Measurements from ENCODE around the gene CEPT1.

- TF ChIP-seq CTCF (IDR thresholded peaks at IDR 0.05) (no peak), POLR2A (IDR thresholded peaks at IDR 0.05) (no peak)
Observed at GRCh38 chr1:111227851-111228747, 88.1 kb downstream of the CEPT1 start.
